Activated CD4-positive, alpha-beta T cell treated with anti-CD3 and anti-CD28 coated beads for 48 hours (primary cell): ENCODE measurements around the gene PHKA2.
"Not testable (repeated sequence)": the region's sequence is repeated elsewhere in the genome, so short reads cannot be mapped to it uniquely, and the experiment has no call there.

Source experiments
- DNase-seq: peaks from one replicate; pipeline ENCODE4 v3.0.0-alpha.2; 2020

PHKA2 gene, protein sequence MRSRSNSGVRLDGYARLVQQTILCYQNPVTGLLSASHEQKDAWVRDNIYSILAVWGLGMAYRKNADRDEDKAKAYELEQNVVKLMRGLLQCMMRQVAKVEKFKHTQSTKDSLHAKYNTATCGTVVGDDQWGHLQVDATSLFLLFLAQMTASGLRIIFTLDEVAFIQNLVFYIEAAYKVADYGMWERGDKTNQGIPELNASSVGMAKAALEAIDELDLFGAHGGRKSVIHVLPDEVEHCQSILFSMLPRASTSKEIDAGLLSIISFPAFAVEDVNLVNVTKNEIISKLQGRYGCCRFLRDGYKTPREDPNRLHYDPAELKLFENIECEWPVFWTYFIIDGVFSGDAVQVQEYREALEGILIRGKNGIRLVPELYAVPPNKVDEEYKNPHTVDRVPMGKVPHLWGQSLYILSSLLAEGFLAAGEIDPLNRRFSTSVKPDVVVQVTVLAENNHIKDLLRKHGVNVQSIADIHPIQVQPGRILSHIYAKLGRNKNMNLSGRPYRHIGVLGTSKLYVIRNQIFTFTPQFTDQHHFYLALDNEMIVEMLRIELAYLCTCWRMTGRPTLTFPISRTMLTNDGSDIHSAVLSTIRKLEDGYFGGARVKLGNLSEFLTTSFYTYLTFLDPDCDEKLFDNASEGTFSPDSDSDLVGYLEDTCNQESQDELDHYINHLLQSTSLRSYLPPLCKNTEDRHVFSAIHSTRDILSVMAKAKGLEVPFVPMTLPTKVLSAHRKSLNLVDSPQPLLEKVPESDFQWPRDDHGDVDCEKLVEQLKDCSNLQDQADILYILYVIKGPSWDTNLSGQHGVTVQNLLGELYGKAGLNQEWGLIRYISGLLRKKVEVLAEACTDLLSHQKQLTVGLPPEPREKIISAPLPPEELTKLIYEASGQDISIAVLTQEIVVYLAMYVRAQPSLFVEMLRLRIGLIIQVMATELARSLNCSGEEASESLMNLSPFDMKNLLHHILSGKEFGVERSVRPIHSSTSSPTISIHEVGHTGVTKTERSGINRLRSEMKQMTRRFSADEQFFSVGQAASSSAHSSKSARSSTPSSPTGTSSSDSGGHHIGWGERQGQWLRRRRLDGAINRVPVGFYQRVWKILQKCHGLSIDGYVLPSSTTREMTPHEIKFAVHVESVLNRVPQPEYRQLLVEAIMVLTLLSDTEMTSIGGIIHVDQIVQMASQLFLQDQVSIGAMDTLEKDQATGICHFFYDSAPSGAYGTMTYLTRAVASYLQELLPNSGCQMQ

GRCh38 chrX:18983666-18984380 is at the start of gene PHKA2:
TSS of gene PHKA2 (minus strand) at chrX:18984114. CDS start at chrX:18983932, 182 bp downstream.
- DNase-seq: peak; percentile 36

DNA sequence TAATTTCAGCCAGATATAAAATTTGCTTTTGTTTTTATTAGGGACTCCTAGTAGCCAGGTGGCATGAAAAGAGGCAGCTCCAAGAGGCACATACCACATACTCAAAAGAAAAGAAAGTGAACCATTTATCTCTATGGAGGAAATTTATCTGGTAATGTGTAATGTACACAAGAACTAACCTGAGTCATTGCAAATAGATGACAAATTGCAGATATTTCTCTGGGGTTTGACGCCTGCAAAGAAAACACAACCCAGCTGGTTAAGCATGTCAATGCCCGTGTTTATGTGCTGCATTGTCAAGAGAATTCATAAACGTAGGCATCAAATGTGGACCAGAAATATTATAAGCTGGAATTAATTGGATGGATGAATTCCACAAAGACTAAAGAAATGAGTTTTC is 46.9 kb upstream of the PHKA2 start:
- no peak for DNase-seq

DNA sequence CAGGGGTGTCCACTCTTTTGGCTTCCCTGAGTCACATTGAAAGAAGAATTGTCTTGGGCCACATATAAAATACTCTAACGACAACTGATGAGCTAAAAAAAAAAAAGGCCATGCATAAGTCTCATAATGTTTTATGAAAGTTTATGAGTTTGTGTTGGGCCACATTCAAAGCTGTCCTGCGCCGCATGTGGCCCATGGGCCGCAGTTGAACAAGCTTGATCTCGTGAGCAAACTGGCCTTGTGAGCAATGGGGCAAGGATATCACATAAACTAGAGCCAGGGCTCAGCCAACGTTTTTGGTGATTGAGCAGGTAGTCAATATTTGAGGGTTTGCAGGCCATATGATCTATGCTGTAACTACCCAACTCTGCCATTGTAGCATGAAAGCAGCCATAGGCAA is 44.6 kb upstream of the PHKA2 start:
- no peak for DNase-seq

GRCh38 chrX:19024366-19024765 is 40.5 kb upstream of the PHKA2 start:
- no peak for DNase-seq

- DNase-seq: no peak
Observed at GRCh38 chrX:19019996-19020395, 36.1 kb upstream of the PHKA2 start.

DNA sequence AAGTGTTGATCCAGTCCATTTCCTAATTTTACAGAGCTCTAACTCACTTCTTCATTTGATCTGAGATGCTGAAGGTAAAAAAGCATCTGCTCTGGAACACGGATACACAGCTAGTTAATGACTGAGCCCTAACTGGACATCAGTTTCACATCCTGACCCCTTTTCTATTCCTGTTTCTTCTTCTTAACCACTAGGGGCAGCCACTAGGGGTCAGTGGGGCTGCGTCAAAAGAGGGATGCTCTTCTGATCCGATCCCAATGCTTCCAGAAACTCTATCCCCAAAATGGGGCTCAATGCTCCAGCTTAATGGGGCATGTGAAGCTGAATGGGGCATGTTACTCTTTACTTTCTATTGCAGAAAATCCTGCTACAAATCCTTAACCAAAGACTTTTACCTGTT is 33.4 kb upstream of the PHKA2 start:
- DNase-seq: no peak

DNA sequence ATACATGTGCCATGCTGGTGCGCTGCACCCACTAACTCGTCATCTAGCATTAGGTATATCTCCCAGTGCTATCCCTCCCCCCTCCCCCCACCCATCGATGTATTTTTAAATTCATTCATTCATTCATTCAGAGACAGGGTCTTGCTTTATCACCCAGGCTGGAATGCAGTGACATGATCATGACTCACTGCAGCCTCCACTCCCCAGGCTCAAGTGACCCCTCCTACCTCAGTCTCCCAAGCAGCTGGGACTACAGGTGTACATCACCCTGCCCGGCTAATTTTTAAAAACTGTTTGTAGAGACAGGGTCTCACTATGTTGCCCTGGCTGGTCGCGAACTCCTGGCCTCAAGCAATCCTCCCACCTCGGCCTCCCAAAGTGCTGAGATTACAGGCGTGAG is 32.7 kb upstream of the PHKA2 start:
- not testable (repeated sequence) for DNase-seq

GRCh38 chrX:19007868-19008267 is 24.0 kb upstream of the PHKA2 start:
- DNase-seq: no peak

GRCh38 chrX:19007011-19007410 is 23.1 kb upstream of the PHKA2 start:
- DNase-seq: no peak

- DNase-seq: no peak
Observed at GRCh38 chrX:19005909-19006308, 22.0 kb upstream of the PHKA2 start.

DNA sequence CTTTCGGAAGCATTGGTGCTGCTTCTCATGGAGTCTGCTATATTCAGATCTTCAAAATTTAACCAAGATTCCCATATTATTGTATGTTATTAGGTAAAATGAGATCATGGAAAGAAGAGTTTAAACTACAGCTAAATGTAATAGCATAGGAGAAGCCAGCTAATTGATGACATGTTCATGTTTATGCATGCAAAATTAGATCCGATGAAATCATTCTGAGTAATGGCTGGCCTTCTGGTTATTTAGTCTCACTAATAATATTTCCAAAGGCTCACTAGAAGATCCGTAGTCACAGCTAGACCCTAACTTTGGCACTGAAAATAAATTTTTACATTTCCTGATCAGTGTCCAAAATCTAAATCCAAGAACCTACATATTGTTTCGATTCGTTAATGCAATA is 19.8 kb upstream of the PHKA2 start:
- no peak for DNase-seq

- DNase-seq: no peak
Observed at GRCh38 chrX:18998653-18999052, 14.7 kb upstream of the PHKA2 start.

- DNase-seq: no peak
Observed at GRCh38 chrX:18997916-18998315, 14.0 kb upstream of the PHKA2 start.

- DNase-seq: no peak
Observed at GRCh38 chrX:18996536-18996935, 12.6 kb upstream of the PHKA2 start.

DNA sequence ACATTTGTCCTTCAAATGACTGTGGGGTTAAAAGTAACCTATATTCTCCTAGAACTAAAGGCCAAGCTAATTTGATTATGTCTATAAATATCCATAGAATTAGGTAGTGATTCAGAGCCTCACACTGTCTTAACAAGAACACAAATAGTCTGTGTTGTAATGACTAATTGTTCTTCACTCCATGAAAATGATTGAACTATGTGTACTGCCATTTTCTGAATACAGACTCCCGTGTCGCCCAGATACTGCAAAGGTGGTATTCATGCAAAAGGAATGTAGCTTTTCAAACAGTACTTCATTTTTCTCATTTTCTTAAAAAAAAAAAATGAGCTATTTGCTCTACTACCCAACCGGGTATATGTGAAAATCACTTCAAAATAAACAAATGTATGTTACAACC is 11.3 kb upstream of the PHKA2 start:
- DNase-seq: no peak

DNA sequence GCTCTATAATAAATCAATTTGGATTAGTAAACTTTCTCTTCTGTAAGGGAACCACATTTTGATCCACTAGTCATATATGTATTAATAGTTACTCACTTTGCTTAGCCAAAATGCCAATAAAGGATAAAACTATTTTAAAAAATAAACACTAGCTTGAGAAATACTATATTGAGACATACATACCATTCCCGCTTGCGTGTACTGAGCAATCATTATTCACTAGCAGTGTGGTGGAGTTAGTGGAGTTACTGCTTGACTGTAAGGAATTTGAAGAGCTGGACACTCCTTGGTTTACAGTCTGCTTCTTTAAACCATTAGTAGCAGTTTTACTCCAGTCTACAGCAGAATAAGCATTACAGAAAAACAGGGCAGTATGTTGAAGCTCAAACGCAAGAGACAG is 10.8 kb upstream of the PHKA2 start:
- DNase-seq: no peak

- DNase-seq: no peak
Observed at GRCh38 chrX:18992829-18993228, 8.9 kb upstream of the PHKA2 start.

DNA sequence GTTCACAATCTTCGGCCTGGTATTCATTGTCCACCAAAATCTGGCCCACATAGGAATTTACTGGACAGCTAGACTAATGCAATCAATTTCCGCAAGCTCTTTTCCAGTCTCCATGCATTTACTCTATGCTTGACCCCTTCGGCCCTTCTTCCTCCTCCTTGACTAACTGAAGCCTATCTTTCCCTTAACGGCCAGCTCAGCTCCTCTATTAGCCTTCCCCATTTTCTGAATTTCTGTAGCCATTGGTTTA is 1.2 kb upstream of the PHKA2 start:
- DNase-seq: no peak

DNA sequence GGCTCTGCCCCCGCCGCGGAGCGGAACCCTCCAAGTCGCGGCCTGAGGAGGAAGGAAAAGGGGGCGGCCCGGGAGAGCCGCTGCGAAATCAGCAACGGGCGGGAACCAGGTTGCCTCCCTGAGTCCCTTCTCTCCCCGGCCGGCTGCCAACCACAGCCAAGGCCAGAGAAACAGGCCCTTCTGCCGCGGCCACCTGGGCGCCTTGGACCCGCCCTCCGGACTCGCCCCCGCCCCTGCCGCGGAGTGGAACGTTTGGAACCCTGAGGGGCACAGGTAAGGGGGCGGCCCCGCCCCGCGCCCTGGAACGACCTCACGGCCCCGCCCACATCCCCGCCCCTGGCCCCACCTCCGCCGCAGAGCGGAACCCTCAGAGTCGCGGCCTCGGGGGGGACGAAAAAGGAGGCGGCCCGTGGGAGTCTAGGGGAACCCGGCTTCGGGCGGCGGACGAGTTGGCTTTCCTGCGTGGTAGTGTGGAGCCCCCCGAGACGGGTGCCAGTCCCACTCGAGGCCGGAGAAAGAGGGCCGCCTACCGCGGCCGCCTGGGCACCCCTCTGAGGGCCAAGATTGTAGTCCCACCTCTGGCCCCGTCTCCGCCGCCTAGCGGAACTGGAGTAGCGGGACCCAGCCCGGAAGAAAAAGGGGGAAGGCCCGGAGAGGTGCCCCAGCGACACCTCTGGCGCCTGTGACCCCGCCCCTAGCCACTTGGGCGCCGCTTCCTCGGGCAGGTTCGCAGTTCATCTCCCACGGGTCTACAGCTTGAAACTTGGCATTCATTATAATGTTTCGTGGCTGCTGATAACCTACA is 669 bp upstream of the PHKA2 start:
- peak; percentile 84 for DNase-seq

DNA sequence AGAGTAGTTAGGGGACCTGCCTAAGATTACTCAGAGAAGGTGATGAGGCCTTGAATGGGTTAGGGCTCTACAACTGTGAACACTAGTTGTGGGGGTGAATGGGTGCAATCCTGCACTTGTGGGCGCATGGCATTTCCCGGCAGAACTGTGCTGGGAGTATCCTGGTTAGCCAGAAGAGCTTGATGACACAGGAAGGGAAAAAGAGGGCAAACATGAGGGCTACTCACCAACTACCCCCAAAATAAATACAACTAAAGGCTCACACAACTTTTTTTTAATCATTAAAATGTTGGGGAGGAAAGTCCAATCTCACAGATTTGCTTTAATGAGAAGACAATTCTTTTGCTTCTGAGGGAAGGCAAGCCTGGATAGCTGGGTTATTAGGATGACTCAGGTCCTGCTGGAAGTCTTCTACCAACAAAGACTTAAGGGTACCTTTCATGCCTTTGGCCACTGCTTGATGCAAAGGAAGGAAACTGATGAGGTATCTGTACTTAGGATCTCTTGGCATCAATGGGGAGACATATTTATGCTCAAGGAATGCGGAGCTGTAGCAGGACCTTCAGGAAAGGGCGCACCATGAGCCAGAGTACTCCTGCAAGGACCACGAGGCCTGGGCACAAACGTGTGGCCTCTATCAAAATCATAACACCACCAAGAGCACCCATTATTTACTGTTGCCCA is 2.6 kb downstream of the PHKA2 start:
- no peak for DNase-seq

DNA sequence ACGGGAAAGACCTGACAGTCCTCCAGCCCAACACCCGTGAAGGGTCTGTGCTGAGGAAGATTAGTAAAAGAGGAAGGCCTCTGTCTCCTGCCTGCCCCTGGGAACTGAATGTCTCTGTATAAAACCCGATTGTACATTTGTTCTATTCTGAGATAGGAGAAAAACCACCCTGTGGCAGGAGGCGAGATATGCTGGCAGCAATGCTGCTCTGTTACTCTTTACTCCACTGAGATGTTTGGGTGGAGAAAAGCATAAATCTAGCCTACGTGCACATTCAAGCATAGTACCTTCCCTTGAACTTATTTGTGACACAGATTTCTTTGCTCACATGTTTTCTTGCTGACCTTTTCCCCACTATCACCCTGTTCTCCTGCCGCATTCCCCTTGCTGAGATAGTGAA is 3.7 kb downstream of the PHKA2 start:
- not testable (repeated sequence) for DNase-seq

DNA sequence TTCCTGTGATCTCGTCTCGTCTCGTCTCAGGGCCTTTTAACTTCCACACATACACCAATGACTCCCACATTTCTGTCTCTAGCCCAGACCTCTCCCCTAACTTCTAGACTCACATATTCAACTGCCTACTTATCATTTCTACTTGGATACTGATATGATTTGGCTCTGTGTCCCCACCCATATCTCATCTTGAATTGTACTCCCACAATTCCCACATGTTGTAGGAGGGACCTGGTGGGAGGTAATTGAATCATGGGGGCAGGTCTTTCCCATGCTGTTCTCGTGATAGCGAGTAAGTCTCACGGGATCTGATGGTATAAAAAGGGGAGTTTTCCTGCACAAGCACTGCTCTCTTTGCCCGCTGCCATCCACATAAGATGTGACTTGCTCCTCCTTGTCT is 8.9 kb downstream of the PHKA2 start:
- DNase-seq: no peak
